WI38 (cell line): ENCODE data around the gene INPP5D.
"Not testable (repeated sequence)": the region's sequence is repeated elsewhere in the genome, so short reads cannot be mapped to it uniquely, and the experiment has no call there.

ENCODE experiments used
- H3K4me3 ChIP-seq: 2 replicates; pipeline ENCODE4 v1.5.1; 2011; ENCODE audit warnings: low read depth, mild to moderate bottlenecking, control low read depth, low read length
- TF ChIP-seq, protein P1 (sequence below): IDR thresholded peaks from 2 replicates; pipeline ENCODE4 v1.5.1; 2012; ENCODE audit warnings: low read depth, mild to moderate bottlenecking, control low read depth, low read length

INPP5D gene

DNA sequence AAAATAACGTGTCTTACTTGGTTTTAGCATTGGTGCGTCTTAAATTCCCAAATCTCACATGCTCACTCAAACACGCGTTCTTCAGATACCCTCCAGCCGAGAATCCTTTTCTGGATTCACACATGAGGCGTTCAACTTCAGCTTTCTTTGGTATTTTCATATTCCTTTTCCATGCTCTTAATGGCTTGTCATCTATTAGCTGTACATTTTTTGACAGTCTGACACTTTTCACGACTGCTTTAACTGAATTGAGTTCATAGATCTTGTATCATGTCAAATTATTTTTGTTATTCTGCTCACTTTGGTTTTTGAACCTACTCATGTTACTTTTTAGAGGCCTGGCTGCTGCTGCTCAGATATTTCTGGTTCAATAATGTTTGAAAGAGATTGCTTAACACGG is 59.0 kb downstream of the INPP5D start:
- TF ChIP-seq, protein P1, sequence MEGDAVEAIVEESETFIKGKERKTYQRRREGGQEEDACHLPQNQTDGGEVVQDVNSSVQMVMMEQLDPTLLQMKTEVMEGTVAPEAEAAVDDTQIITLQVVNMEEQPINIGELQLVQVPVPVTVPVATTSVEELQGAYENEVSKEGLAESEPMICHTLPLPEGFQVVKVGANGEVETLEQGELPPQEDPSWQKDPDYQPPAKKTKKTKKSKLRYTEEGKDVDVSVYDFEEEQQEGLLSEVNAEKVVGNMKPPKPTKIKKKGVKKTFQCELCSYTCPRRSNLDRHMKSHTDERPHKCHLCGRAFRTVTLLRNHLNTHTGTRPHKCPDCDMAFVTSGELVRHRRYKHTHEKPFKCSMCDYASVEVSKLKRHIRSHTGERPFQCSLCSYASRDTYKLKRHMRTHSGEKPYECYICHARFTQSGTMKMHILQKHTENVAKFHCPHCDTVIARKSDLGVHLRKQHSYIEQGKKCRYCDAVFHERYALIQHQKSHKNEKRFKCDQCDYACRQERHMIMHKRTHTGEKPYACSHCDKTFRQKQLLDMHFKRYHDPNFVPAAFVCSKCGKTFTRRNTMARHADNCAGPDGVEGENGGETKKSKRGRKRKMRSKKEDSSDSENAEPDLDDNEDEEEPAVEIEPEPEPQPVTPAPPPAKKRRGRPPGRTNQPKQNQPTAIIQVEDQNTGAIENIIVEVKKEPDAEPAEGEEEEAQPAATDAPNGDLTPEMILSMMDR, result no peak
- no peak overlapping the region for H3K4me3 ChIP-seq

DNA sequence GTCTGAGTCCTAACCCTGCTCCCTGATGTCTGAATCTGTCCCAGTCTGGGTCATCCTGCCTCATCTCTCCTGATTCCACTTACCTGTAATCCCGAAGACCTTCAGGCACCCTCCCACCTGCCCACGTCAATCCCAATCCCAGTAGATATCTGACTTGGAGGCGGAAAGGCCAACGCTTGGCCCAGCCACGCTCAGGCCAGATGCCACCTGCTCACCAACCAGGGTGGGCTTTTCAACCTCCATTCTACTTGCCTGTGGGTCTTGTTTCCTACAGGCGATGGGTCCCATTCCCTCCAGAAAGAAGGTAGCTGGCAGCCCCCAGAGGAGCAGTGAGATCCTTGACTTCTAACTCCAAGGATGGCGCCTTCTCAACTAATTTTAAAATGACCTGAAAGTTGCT is 59.7 kb downstream of the INPP5D start:
- TF ChIP-seq, protein P1, result no peak
- H3K4me3 ChIP-seq, result no peak overlapping the region

DNA sequence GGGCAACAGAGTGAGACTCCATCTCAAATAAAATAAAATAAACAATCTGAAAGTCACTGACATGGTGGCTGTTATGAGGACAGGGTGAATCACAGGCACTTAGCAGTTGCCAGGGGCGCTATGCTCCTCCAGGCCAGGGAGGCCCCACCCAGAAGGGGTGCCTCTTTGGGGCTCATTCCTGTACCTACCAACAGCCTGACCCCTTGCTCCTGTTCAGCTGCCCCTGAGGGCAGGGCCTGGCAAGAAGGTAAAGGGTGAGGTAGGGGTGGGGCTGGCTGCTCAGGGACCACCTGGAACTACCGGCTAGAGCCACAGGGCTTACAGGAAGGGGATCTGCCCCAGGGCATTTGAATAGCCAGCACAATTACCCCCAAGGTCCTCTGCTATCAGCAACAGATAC is 60.3 kb downstream of the INPP5D start:
- H3K4me3 ChIP-seq, result no peak overlapping the region
- TF ChIP-seq, protein P1, result no peak

DNA sequence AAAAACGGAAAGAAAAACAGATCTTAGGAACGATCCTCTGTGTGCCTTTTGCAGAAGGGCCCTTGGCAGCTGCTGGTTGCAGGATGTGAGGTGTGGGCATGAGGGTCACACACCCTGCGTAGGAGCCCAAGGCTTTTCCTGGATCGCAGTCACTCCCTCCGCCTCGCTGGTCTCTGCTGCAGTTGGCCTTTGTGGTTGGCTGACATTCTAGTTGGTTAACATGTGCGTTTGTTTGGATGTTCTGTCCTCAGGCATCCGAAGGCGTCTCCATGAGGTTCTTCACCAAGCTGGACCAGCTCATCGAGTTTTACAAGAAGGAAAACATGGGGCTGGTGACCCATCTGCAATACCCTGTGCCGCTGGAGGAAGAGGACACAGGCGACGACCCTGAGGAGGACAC is 61.7 kb downstream of the INPP5D start:
- H3K4me3 ChIP-seq, result no peak overlapping the region
- TF ChIP-seq, protein P1, result no peak

DNA sequence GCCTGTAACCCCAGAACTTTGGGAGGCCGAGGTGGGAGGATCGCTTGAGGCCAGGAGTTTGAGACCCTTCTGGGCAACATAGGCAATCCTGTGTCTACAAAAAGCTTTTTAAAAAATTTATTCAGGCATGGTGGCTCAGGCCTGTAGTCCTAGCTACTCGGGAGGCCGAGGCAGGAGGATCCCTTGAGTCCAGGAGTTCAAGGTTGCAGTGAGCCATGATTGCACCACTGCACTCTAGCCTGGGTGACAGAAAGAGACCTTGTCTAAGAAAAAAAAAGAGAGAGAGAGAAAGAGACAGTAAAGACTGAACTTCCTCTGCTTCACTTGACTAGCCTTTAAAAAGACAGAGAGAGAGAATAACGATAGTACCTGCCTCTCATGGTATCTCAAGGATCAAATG is 62.4 kb downstream of the INPP5D start:
- no peak overlapping the region for H3K4me3 ChIP-seq
- TF ChIP-seq, protein P1, result no peak

DNA sequence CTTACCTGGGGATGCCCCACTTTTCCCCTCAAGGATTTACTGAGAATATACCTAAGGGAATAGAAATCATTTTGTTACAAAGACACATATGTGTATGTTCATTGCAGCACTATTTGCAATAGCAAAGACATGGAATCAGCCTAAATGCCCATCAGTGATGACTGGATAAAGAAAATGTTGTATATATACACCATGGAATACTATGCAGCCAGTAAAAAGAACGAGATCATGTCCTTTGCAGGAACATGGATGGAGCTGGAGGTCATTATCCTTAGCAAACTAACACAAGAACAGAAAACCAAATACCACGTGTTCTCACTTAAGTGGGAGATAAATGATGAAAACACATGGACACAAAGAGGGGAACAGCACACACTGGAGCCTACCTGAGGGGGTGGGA is 63.4 kb downstream of the INPP5D start:
- H3K4me3 ChIP-seq, result not testable (repeated sequence)

DNA sequence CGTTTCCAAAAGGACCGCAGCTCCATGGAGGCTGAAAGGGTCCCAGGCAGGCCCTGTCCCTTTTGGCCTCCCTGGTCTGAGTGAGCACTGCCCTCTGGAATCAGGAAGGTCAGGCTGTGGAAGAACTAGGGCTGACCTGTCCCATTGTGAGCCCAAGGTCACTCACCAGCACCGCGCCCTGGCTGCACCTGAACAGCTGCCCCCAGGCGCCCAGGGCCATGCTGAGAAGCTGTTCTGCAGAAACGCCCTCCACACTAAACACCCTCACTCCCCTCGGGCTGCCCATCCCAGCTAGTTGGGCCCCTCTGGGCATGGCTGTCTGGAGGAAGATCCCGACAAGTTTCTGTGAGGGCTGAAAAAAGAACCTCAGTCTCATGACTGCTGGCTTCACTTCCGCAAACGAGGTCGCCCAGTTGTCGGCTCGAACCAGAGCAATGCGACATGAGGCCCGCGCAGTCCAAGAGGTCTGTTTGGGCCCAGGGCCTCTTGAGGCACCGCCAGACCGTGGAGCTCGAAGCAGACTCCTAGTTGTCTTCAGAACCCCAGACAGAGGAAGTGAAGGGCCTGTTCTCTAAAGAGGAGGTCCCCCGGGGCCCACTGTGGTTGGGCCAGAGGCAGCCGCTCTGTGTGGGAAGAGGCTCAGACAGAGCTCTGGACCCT is 64.4 kb downstream of the INPP5D start:
- TF ChIP-seq, protein P1, result no peak
- H3K4me3 ChIP-seq, result no peak overlapping the region

DNA sequence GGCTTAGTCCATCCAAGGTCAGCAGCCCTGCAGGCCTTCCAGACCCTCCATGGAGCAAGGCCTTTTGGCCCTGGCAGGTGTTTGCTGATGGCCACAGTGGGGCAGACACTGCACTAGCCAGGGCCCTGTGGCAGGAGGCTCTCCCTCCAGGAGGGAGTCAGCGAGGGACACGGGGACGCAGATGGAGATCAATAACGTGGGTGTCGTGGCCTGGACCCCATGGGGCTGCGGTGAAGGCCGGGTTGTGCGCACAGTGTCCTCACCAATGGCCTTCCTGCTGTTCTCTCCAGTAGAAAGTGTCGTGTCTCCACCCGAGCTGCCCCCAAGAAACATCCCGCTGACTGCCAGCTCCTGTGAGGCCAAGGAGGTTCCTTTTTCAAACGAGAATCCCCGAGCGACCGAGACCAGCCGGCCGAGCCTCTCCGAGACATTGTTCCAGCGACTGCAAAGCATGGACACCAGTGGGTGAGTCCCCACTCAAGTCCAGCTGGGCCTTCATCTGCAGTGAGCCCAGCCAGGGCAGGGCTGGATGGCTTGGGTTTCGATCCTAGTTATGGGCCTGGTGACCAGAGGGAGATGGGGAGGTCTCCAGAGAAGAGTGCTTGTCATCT is 65.4 kb downstream of the INPP5D start:
- TF ChIP-seq, protein P1, result no peak
- H3K4me3 ChIP-seq, result no peak overlapping the region
